GM12891 (cell line): ENCODE results near the gene MYO7B.

Source experiments
- PAX5 ChIP-seq: IDR thresholded peaks from 2 replicates; pipeline ENCODE4 v1.6.1; 2011; ENCODE audit warnings: low read length, moderate library complexity, mild to moderate bottlenecking; ENCODE audit not compliant: insufficient read depth, severe bottlenecking
- POLR2A ChIP-seq: IDR thresholded peaks from 2 replicates; pipeline ENCODE4 v1.6.1; 2011; ENCODE audit warnings: low read depth, low read length, control low read depth
- POLR2AphosphoS5 ChIP-seq: IDR thresholded peaks from 2 replicates; pipeline ENCODE4 v1.6.1; 2011; ENCODE audit warnings: low read depth, low read length, control low read depth
- POU2F2 ChIP-seq: IDR thresholded peaks from 2 replicates; pipeline ENCODE4 v1.6.1; 2011; ENCODE audit warnings: low read depth, mild to moderate bottlenecking, control low read depth, low read length, moderate library complexity
- TAF1 ChIP-seq: IDR thresholded peaks from 2 replicates; pipeline ENCODE4 v1.6.1; 2011; ENCODE audit warnings: low read depth, low read length, control low read depth

- TF ChIP-seq POLR2A (no peak), TAF1 (no peak), POLR2AphosphoS5 (no peak), PAX5 (no peak), POU2F2 (no peak)
These were observed 72.0 kb downstream of the MYO7B start for GRCh38 chr2:127607399-127607908.
